GM12873 (cell line): ENCODE results near the gene C6orf58.

Experiments used
- TF ChIP-seq, protein P1 (sequence below): IDR thresholded peaks from 2 replicates; pipeline ENCODE4 v1.5.1; 2012; ENCODE audit warnings: low read depth, mild to moderate bottlenecking, moderate library complexity, low read length, control low read depth; ENCODE audit not compliant: insufficient read depth; ENCODE audit errors: missing control alignments

The C6orf58 gene

GRCh38 chr6:127576874-127577273 is at the start of gene C6orf58:
Gene C6orf58, plus strand, starts transcription at chr6:127577174. Its CDS starts 12 bp downstream, at chr6:127577186.
- TF ChIP-seq, protein P1, sequence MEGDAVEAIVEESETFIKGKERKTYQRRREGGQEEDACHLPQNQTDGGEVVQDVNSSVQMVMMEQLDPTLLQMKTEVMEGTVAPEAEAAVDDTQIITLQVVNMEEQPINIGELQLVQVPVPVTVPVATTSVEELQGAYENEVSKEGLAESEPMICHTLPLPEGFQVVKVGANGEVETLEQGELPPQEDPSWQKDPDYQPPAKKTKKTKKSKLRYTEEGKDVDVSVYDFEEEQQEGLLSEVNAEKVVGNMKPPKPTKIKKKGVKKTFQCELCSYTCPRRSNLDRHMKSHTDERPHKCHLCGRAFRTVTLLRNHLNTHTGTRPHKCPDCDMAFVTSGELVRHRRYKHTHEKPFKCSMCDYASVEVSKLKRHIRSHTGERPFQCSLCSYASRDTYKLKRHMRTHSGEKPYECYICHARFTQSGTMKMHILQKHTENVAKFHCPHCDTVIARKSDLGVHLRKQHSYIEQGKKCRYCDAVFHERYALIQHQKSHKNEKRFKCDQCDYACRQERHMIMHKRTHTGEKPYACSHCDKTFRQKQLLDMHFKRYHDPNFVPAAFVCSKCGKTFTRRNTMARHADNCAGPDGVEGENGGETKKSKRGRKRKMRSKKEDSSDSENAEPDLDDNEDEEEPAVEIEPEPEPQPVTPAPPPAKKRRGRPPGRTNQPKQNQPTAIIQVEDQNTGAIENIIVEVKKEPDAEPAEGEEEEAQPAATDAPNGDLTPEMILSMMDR = no peak

DNA sequence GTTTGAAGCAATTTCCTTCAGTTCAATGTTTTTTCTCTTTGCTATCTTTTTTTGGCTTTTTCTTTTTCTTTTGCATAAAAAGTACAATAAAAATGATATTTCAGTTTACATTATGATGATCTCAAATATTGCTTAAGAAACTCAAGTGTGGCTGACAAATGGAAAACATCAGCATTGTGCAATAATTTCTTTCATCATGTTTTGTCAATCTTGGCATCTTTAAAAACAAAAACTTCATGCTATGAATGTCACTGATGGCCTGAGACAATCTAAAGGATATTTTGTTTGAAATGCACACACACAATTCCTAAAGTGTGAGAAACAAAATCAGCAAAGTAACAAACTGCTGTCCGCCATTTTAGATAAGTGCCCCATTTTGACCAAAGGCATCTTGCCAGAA is 44.0 kb upstream of the C6orf58 start:
- TF ChIP-seq, protein P1 = no peak

DNA sequence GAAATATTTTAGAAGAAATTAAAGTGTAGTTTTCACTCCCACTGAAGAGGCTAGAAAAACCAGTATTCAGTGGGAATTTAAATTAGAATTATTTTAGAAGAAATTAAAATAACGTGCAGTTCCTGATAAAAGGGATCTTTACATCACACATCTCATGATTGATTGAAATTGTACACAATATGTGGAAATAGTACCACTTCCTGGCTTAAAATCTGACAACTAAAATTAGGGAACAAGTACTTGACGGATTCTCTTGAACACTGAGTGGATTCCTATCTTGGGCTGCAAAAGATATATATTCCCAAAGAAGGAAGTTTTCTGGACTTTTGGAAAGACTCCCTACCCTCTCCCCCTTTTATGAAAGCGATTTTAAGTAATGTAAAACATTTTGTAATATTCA is 43.2 kb upstream of the C6orf58 start:
- TF ChIP-seq, protein P1 = no peak

- TF ChIP-seq, protein P1 = no peak
These were observed 38.2 kb upstream of the C6orf58 start for GRCh38 chr6:127538750-127539264.

DNA sequence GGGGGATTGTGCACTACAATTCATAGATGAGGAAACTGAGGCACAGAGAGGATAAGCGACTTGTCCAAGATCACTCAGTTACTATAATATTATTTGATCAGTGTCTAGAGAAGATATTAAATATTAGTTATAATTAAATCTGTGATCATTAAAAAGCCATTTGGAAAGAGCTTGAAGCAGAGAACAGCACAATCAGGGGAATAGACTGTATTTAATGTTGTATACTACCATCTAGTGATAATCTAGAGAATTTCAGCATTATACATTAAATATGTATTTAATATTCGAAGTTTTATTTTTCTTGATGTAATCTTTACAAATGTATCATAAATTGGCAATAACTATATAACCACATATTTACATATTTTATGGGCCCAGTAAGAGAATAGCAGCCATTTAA is 37.7 kb upstream of the C6orf58 start:
- TF ChIP-seq, protein P1 = no peak

- TF ChIP-seq, protein P1 = peak; percentile 53
These were observed 29.8 kb upstream of the C6orf58 start for GRCh38 chr6:127547215-127547614.

DNA sequence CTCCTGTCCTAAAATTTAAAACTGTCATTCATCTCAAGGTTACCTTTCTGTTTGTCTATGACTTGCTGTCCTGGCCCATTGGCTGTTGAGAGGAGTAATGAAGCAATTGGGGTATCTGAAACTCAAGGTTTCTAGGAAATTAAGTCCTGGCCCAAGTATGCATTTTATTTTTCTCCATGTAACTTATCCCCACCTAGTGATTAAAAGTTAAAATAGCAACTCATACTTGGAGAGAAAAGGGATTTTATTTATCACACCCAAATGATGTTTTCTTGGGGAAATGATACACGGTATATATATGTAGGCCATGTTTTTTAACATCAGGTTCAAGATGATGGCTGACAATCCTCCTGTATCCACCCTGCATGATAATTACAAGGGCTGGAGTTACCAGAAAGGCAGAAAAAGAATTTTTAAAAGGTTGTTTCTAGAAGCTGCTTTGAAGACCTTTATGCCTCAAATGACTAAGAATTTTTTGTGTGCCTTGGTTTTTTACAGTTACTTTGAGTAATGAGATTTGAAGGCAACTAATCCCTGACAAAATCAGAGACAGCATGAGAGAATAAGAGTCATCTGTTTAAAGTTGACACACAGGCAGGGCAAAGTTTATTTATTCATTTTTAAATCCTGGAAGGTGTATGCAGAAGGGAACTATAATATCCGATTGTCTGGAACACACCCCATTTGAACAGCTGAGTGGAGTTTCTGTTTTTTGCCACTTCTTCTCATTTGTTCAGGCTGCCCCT is 28.9 kb upstream of the C6orf58 start:
- TF ChIP-seq, protein P1 = no peak
